Measurements from ENCODE around the gene PPP4R4. TPM values are rescaled to one million over a fixed set of nuclear protein-coding genes. Genes with fewer than 3 reads are reported as not detected.

PPP4R4 gene
- total and polyA plus RNA-seq, 2 experiments from 2014 or later: 0.11 to 0.22 TPM

GRCh38 chr14:94309721-94310120 is 135.6 kb downstream of the PPP4R4 start:
- no peaks in the 10 kb centered on the region for H3K79me2 ChIP-seq (ENCODE audit: insufficient read depth)
- no peak for TF ChIP-seq EZH2phosphoT487 (IDR thresholded peaks at IDR 0.05; ENCODE audit: insufficient read depth, low read depth)
- TF ChIP-seq EZH2 (IDR thresholded peaks at IDR 0.05; ENCODE audit: insufficient read depth, poor library complexity, severe bottlenecking): no peak
- H3K9me3 ChIP-seq (ENCODE audit: low read depth): no peaks in the 10 kb centered on the region
- DNase-seq: no peak
- no peak overlapping the region for H3K4me3 ChIP-seq
- H3K9ac ChIP-seq: no peak overlapping the region
- no peak overlapping the region for H3K27ac ChIP-seq
- no peaks in the 10 kb centered on the region for H3K4me1 ChIP-seq (ENCODE audit: insufficient read depth)
- H3K9me2 ChIP-seq (ENCODE audit: insufficient read depth): no peaks in the 10 kb centered on the region
- H2AFZ ChIP-seq: no peak overlapping the region
- H3K36me3 ChIP-seq (ENCODE audit: low read depth): no peaks in the 10 kb centered on the region
- 73 to 74% methylated on average over 10 of the region's 10 CpGs for WGBS, 2 experiments (ENCODE audit: low coverage in 1 of 2, low lambda C conversion rate in 2 of 2, missing lambda C conversion rate in 2 of 2)
- in situ Hi-C loops (cut with MboI): no loop called here
- no peaks in the 10 kb centered on the region for H3F3A ChIP-seq (ENCODE audit: insufficient read depth)
- no peaks in the 10 kb centered on the region for H4K20me1 ChIP-seq (ENCODE audit: insufficient read depth)
- H3K4me2 ChIP-seq (ENCODE audit: unreplicated experiment): no peak overlapping the region
- no peaks in the 10 kb centered on the region for H3K27me3 ChIP-seq (replicated peaks; ENCODE audit: insufficient read depth)

GRCh38 chr14:94310248-94310647 is 136.1 kb downstream of the PPP4R4 start:
- no peaks in the 10 kb centered on the region for H3K79me2 ChIP-seq (ENCODE audit: insufficient read depth)
- TF ChIP-seq EZH2 (IDR thresholded peaks at IDR 0.05; ENCODE audit: insufficient read depth, poor library complexity, severe bottlenecking) (no peak), EZH2phosphoT487 (IDR thresholded peaks at IDR 0.05; ENCODE audit: insufficient read depth, low read depth) (no peak)
- in situ Hi-C loops (cut with MboI): no loop called here
- no peaks in the 10 kb centered on the region for H3K36me3 ChIP-seq (ENCODE audit: low read depth)
- H3K27me3 ChIP-seq (replicated peaks; ENCODE audit: insufficient read depth): no peaks in the 10 kb centered on the region
- H3F3A ChIP-seq (ENCODE audit: insufficient read depth): no peaks in the 10 kb centered on the region
- WGBS, 2 experiments (ENCODE audit: low coverage in 1 of 2, low lambda C conversion rate in 2 of 2, missing lambda C conversion rate in 2 of 2): 60 to 68% methylated on average over 3 of the region's 3 CpGs
- no peak overlapping the region for H3K4me3 ChIP-seq
- H2AFZ ChIP-seq: no peak overlapping the region
- no peaks in the 10 kb centered on the region for H4K20me1 ChIP-seq (ENCODE audit: insufficient read depth)
- H3K9ac ChIP-seq: no peak overlapping the region
- H3K4me2 ChIP-seq (ENCODE audit: unreplicated experiment): no peak overlapping the region
- DNase-seq: no peak
- H3K4me1 ChIP-seq (ENCODE audit: insufficient read depth): no peaks in the 10 kb centered on the region
- no peak overlapping the region for H3K27ac ChIP-seq
- H3K9me2 ChIP-seq (ENCODE audit: insufficient read depth): no peaks in the 10 kb centered on the region
- H3K9me3 ChIP-seq (ENCODE audit: low read depth): no peaks in the 10 kb centered on the region

GRCh38 chr14:94312481-94313246 is 138.5 kb downstream of the PPP4R4 start:
- Histone ChIP-seq H3K4me1 (ENCODE audit: insufficient read depth) (no peaks in the 10 kb centered on the region), H3K4me3 (no peak overlapping the region), H3K36me3 (ENCODE audit: low read depth) (no peaks in the 10 kb centered on the region), H4K20me1 (ENCODE audit: insufficient read depth) (no peaks in the 10 kb centered on the region), H3K27ac (no peak overlapping the region), H3K9me2 (ENCODE audit: insufficient read depth) (no peaks in the 10 kb centered on the region), H3K79me2 (ENCODE audit: insufficient read depth) (no peaks in the 10 kb centered on the region), H3F3A (ENCODE audit: insufficient read depth) (no peaks in the 10 kb centered on the region), H3K4me2 (ENCODE audit: unreplicated experiment) (no peak overlapping the region), H3K9ac (no peak overlapping the region), H2AFZ (no peak overlapping the region), H3K9me3 (ENCODE audit: low read depth) (no peaks in the 10 kb centered on the region), H3K27me3 (replicated peaks; ENCODE audit: insufficient read depth) (no peaks in the 10 kb centered on the region)
- in situ Hi-C loops (cut with MboI): no loop called here
- TF ChIP-seq EZH2phosphoT487 (IDR thresholded peaks at IDR 0.05; ENCODE audit: insufficient read depth, low read depth) (no peak), EZH2 (IDR thresholded peaks at IDR 0.05; ENCODE audit: insufficient read depth, poor library complexity, severe bottlenecking) (no peak)
- 78 to 82% methylated on average over 5 to 6 of the region's 6 CpGs for WGBS, 2 experiments (ENCODE audit: low coverage in 1 of 2, low lambda C conversion rate in 2 of 2, missing lambda C conversion rate in 2 of 2)
- DNase-seq: no peak

- H3K9ac ChIP-seq: no peak overlapping the region
- H3K9me2 ChIP-seq (ENCODE audit: insufficient read depth): no peaks in the 10 kb centered on the region
- no peak overlapping the region for H3K4me3 ChIP-seq
- no peak for TF ChIP-seq EZH2 (IDR thresholded peaks at IDR 0.05; ENCODE audit: insufficient read depth, poor library complexity, severe bottlenecking)
- TF ChIP-seq EZH2phosphoT487 (IDR thresholded peaks at IDR 0.05; ENCODE audit: insufficient read depth, low read depth): no peak
- no peak overlapping the region for H3K4me2 ChIP-seq (ENCODE audit: unreplicated experiment)
- no peak overlapping the region for H3K27ac ChIP-seq
- H3K79me2 ChIP-seq (ENCODE audit: insufficient read depth): no peaks in the 10 kb centered on the region
- no peaks in the 10 kb centered on the region for H3K36me3 ChIP-seq (ENCODE audit: low read depth)
- 68 to 72% methylated on average over 8 of the region's 8 CpGs for WGBS, 2 experiments (ENCODE audit: low coverage in 1 of 2, low lambda C conversion rate in 2 of 2, missing lambda C conversion rate in 2 of 2)
- in situ Hi-C loops (cut with MboI): no loop called here
- no peaks in the 10 kb centered on the region for H4K20me1 ChIP-seq (ENCODE audit: insufficient read depth)
- no peaks in the 10 kb centered on the region for H3F3A ChIP-seq (ENCODE audit: insufficient read depth)
- no peak overlapping the region for H2AFZ ChIP-seq
- DNase-seq: peak; percentile 67
- no peaks in the 10 kb centered on the region for H3K27me3 ChIP-seq (replicated peaks; ENCODE audit: insufficient read depth)
- no peaks in the 10 kb centered on the region for H3K9me3 ChIP-seq (ENCODE audit: low read depth)
- H3K4me1 ChIP-seq (ENCODE audit: insufficient read depth): no peaks in the 10 kb centered on the region
Measured at GRCh38 chr14:94313991-94314655, 140.0 kb downstream of the PPP4R4 start.

Measured in GM23248 (cell line).